WTC11 (cell line): ENCODE data around the gene PSMD8. TPM values are rescaled to one million over a fixed set of nuclear protein-coding genes. Genes with fewer than 3 reads are reported as not detected.

ENCODE experiments used
- ATAC-seq: fragments of 200-7000 bp; cut with Tn5 transposase; 2 replicates; pipeline ENCODE4 v1.10.0; 2021; ENCODE audit warnings: mild to moderate bottlenecking, moderate library complexity
- CTCF ChIA-PET: fragments of 300-600 bp; sonication (Branson Sonifier 250); formaldehyde crosslinking; loops from one replicate; lab custom pipeline; 2021; ENCODE audit warnings: antibody characterized with exemption; lab: Charles Lee
- POLR2A ChIA-PET: fragments of 350-600 bp; sonication (Branson Sonifier 250); formaldehyde crosslinking; loops from one replicate; lab custom pipeline; 2021; ENCODE audit warnings: antibody characterized with exemption; lab: Charles Lee
- DNase-seq: peaks from one replicate; pipeline ENCODE4 v3.0.0; 2021; ENCODE audit warnings: low spot score
- H3K27ac Mint-ChIP-seq: 2 replicates; pipeline ENCODE4 v1.8.0; 2021; ENCODE audit warnings: mixed read lengths
- H3K27me3 Mint-ChIP-seq: 2 replicates; pipeline ENCODE4 v1.8.0; 2021; ENCODE audit warnings: low read depth, mild to moderate bottlenecking, moderate library complexity, mixed read lengths
- H3K36me3 Mint-ChIP-seq: 2 replicates; pipeline ENCODE4 v1.8.0; 2021; ENCODE audit warnings: mixed read lengths
- H3K4me1 Mint-ChIP-seq: 2 replicates; pipeline ENCODE4 v1.8.0; 2022; ENCODE audit warnings: mixed read lengths
- H3K4me3 Mint-ChIP-seq: 2 replicates; pipeline ENCODE4 v1.8.0; 2021; ENCODE audit warnings: mild to moderate bottlenecking, moderate library complexity, mixed read lengths
- H3K9me3 Mint-ChIP-seq: 2 replicates; pipeline ENCODE4 v1.8.0; 2021; ENCODE audit warnings: mixed read lengths
- ATF1 ChIP-seq: sonication (generic); formaldehyde crosslinking; IDR thresholded peaks from 2 replicates; pipeline ENCODE4 v1.8.1; 2023; ENCODE audit warnings: mild to moderate bottlenecking, moderate library complexity, missing genetic modification reagents
- CBFB ChIP-seq: sonication (generic); formaldehyde crosslinking; IDR thresholded peaks from 2 replicates; pipeline ENCODE4 v1.8.1; 2022; ENCODE audit warnings: mild to moderate bottlenecking, low read depth, missing genetic modification reagents
- ELF4 ChIP-seq: sonication (generic); formaldehyde crosslinking; IDR thresholded peaks from 2 replicates; pipeline ENCODE4 v1.8.1; 2022; ENCODE audit warnings: low read depth, mild to moderate bottlenecking, moderate library complexity, missing genetic modification reagents
- ESRRA ChIP-seq: sonication (generic); formaldehyde crosslinking; IDR thresholded peaks from 2 replicates; pipeline ENCODE4 v1.8.1; 2022; ENCODE audit warnings: mild to moderate bottlenecking, missing genetic modification reagents, borderline replicate concordance
- ETV6 ChIP-seq: sonication (generic); formaldehyde crosslinking; IDR thresholded peaks from 2 replicates; pipeline ENCODE4 v1.8.1; 2022; ENCODE audit warnings: mild to moderate bottlenecking, missing genetic modification reagents
- FOXK1 ChIP-seq: sonication (generic); formaldehyde crosslinking; IDR thresholded peaks from 2 replicates; pipeline ENCODE4 v1.8.0; 2022; ENCODE audit warnings: mild to moderate bottlenecking, moderate library complexity, missing genetic modification reagents
- GABPB1 ChIP-seq: sonication (generic); formaldehyde crosslinking; IDR thresholded peaks from 2 replicates; pipeline ENCODE4 v1.8.1; 2023; ENCODE audit warnings: mild to moderate bottlenecking, missing genetic modification reagents
- GTF2I ChIP-seq: fragments of 250-450 bp; sonication (Bioruptor Pico); conservative IDR thresholded peaks from 2 replicates; pipeline ENCODE4 v1.4.0; 2021; ENCODE audit warnings: mild to moderate bottlenecking
- HMGA2 ChIP-seq: fragments of 250-450 bp; sonication (Bioruptor Pico); IDR thresholded peaks from 2 replicates; pipeline ENCODE4 v1.4.0; 2021; ENCODE audit warnings: mild to moderate bottlenecking, moderate library complexity
- JUN ChIP-seq: sonication (generic); formaldehyde crosslinking; IDR thresholded peaks from 2 replicates; pipeline ENCODE4 v1.8.0; 2023; ENCODE audit warnings: mild to moderate bottlenecking, missing genetic modification reagents
- MXD4 ChIP-seq: fragments of 250-450 bp; sonication (Bioruptor Pico); IDR thresholded peaks from 2 replicates; pipeline ENCODE4 v1.8.0; 2021; ENCODE audit warnings: mild to moderate bottlenecking, moderate library complexity, borderline replicate concordance
- NFATC4 ChIP-seq: fragments of 250-450 bp; sonication (Bioruptor Pico); IDR thresholded peaks from 2 replicates; pipeline ENCODE4 v1.9.0; 2021; ENCODE audit warnings: mild to moderate bottlenecking
- NR3C1 ChIP-seq: sonication (generic); formaldehyde crosslinking; conservative IDR thresholded peaks from 2 replicates; pipeline ENCODE4 v1.8.1; 2023; ENCODE audit warnings: low read depth, mild to moderate bottlenecking, missing genetic modification reagents
- ZNF121 ChIP-seq: sonication (generic); formaldehyde crosslinking; IDR thresholded peaks from 2 replicates; pipeline ENCODE4 v1.8.0; 2023; ENCODE audit warnings: missing genetic modification reagents
- total RNA-seq: library from RNA; stranded (reverse); gene quantifications from 3 replicates; pipeline ENCODE4 v1.2.3, GENCODE V29; 2021
- TF ChIP-seq, protein P1 (sequence below): sonication (generic); formaldehyde crosslinking; IDR thresholded peaks from 2 replicates; pipeline ENCODE4 v1.8.0; 2022; ENCODE audit warnings: mild to moderate bottlenecking, missing genetic modification reagents
- TF ChIP-seq, protein P2 (sequence below): sonication (generic); formaldehyde crosslinking; IDR thresholded peaks from 2 replicates; pipeline ENCODE4 v1.8.1; 2022; ENCODE audit warnings: mild to moderate bottlenecking, moderate library complexity, missing genetic modification reagents
- TF ChIP-seq, protein P3 (sequence below): sonication (generic); formaldehyde crosslinking; IDR thresholded peaks from 2 replicates; pipeline ENCODE4 v1.8.1; 2022; ENCODE audit warnings: missing genetic modification reagents, borderline replicate concordance
- TF ChIP-seq, protein P4 (sequence below): sonication (generic); formaldehyde crosslinking; IDR thresholded peaks from 2 replicates; pipeline ENCODE4 v1.8.1; 2023; ENCODE audit warnings: mild to moderate bottlenecking, moderate library complexity, missing genetic modification reagents
- TF ChIP-seq, protein P5 (sequence below): sonication (generic); formaldehyde crosslinking; IDR thresholded peaks from 2 replicates; pipeline ENCODE4 v1.8.1; 2023; ENCODE audit warnings: mild to moderate bottlenecking, missing genetic modification reagents, borderline replicate concordance
- TF ChIP-seq, protein P6 (sequence below): sonication (generic); formaldehyde crosslinking; IDR thresholded peaks from 2 replicates; pipeline ENCODE4 v1.8.0; 2023; ENCODE audit warnings: missing genetic modification reagents

The PSMD8 gene
- total RNA-seq, 1 experiment from 2014 or later = 167 TPM

DNA sequence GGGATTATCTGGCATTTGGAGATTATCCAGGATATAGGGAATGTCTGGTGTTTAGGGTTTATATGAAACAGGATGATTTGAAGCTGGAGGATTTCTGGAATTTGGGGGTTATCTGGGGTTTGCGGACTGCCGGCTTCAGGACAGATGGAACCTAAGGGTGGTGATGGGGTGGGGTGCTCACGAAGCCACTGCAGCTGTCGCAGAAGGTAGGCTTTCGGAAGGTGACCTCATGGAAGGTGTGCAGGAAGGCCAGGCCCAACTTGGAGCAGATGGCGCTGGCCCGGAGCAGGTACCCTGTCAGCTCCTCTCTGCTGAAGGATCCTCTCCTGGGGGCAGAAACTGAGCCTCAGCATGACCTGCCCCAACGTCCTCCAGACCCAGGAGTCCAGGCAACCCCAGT lies 38.1 kb downstream of the PSMD8 start:
- no peaks in the 10 kb centered on the region for H3K36me3 Mint-ChIP-seq
- no peak for DNase-seq
- no peaks in the 10 kb centered on the region; the same call in 1 of the 2 replicates for H3K27me3 Mint-ChIP-seq
- TF ChIP-seq, protein P1, sequence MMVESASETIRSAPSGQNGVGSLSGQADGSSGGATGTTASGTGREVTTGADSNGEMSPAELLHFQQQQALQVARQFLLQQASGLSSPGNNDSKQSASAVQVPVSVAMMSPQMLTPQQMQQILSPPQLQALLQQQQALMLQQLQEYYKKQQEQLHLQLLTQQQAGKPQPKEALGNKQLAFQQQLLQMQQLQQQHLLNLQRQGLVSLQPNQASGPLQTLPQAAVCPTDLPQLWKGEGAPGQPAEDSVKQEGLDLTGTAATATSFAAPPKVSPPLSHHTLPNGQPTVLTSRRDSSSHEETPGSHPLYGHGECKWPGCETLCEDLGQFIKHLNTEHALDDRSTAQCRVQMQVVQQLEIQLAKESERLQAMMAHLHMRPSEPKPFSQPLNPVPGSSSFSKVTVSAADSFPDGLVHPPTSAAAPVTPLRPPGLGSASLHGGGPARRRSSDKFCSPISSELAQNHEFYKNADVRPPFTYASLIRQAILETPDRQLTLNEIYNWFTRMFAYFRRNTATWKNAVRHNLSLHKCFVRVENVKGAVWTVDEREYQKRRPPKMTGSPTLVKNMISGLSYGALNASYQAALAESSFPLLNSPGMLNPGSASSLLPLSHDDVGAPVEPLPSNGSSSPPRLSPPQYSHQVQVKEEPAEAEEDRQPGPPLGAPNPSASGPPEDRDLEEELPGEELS = no peak
- no peak for TF ChIP-seq ELF4 (CRISPR knock-in tag)
- TF ChIP-seq, protein P2, sequence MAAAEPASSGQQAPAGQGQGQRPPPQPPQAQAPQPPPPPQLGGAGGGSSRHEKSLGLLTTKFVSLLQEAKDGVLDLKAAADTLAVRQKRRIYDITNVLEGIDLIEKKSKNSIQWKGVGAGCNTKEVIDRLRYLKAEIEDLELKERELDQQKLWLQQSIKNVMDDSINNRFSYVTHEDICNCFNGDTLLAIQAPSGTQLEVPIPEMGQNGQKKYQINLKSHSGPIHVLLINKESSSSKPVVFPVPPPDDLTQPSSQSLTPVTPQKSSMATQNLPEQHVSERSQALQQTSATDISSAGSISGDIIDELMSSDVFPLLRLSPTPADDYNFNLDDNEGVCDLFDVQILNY (CRISPR knock-in tag) = no peak
- no peak for ATAC-seq
- H3K4me1 Mint-ChIP-seq = peaks cover 6% of the 10 kb centered on the region
- no peak overlapping the region for H3K4me3 Mint-ChIP-seq
- ChIA-PET POLR2A (no interaction called here), CTCF (interaction anchor here (4.9 kb wide), 1 partner anchor 10 kb away, joined by 50 read pairs; the partner anchor contains the start of gene FAM98C)
- H3K9me3 Mint-ChIP-seq = no peaks in the 10 kb centered on the region
- H3K27ac Mint-ChIP-seq = no peak overlapping the region

DNA sequence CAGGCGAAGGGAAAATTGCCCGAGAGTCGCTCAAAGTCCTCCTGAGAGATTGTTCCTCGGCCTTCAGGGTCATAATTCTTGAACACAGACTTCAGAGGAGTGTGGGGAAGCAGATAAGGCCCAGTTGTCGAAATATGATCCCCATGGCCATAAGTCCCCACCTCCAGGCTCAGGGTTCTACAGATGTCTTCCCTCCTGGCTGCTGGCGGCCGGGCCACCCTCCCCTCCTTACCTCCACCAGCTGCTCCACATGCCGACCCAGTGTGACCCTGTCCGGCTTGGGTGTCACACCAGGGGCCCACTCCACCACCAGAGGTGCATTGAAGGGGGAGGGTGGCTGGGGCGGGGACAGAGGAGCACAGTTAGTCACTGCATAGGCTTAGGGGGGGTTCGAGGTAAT lies 38.6 kb downstream of the PSMD8 start:
- POLR2A ChIA-PET = interaction anchor here (0.5 kb wide), 1 partner anchor 100 kb away, joined by 3 read pairs; no protein-coding TSS in a partner anchor
- Mint-ChIP-seq H3K9me3 (no peaks in the 10 kb centered on the region), H3K36me3 (no peaks in the 10 kb centered on the region), H3K4me1 (peaks cover 8% of the 10 kb centered on the region), H3K27ac (no peak overlapping the region), H3K4me3 (no peak overlapping the region), H3K27me3 (peaks cover under 1% of the 10 kb centered on the region)
- DNase-seq (no peak), ATAC-seq (no peak)
- no peak for TF ChIP-seq GTF2I (CRISPR knock-in tag)
- TF ChIP-seq JUN (CRISPR knock-in tag) = no peak
- no peak for TF ChIP-seq HMGA2 (CRISPR knock-in tag)
- TF ChIP-seq ZNF121 (CRISPR knock-in tag) = no peak
- TF ChIP-seq, protein P3, sequence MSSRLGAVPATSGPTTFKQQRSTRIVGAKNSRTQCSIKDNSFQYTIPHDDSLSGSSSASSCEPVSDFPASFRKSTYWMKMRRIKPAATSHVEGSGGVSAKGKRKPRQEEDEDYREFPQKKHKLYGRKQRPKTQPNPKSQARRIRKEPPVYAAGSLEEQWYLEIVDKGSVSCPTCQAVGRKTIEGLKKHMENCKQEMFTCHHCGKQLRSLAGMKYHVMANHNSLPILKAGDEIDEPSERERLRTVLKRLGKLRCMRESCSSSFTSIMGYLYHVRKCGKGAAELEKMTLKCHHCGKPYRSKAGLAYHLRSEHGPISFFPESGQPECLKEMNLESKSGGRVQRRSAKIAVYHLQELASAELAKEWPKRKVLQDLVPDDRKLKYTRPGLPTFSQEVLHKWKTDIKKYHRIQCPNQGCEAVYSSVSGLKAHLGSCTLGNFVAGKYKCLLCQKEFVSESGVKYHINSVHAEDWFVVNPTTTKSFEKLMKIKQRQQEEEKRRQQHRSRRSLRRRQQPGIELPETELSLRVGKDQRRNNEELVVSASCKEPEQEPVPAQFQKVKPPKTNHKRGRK (CRISPR knock-in tag) = no peak
- no peak for TF ChIP-seq ATF1 (CRISPR knock-in tag)
- TF ChIP-seq ESRRA = no peak
- TF ChIP-seq, protein P4, sequence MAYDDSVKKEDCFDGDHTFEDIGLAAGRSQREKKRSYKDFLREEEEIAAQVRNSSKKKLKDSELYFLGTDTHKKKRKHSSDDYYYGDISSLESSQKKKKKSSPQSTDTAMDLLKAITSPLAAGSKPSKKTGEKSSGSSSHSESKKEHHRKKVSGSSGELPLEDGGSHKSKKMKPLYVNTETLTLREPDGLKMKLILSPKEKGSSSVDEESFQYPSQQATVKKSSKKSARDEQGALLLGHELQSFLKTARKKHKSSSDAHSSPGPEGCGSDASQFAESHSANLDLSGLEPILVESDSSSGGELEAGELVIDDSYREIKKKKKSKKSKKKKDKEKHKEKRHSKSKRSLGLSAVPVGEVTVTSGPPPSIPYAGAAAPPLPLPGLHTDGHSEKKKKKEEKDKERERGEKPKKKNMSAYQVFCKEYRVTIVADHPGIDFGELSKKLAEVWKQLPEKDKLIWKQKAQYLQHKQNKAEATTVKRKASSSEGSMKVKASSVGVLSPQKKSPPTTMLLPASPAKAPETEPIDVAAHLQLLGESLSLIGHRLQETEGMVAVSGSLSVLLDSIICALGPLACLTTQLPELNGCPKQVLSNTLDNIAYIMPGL = no peak
- TF ChIP-seq FOXK1 = no peak
- TF ChIP-seq, protein P5, sequence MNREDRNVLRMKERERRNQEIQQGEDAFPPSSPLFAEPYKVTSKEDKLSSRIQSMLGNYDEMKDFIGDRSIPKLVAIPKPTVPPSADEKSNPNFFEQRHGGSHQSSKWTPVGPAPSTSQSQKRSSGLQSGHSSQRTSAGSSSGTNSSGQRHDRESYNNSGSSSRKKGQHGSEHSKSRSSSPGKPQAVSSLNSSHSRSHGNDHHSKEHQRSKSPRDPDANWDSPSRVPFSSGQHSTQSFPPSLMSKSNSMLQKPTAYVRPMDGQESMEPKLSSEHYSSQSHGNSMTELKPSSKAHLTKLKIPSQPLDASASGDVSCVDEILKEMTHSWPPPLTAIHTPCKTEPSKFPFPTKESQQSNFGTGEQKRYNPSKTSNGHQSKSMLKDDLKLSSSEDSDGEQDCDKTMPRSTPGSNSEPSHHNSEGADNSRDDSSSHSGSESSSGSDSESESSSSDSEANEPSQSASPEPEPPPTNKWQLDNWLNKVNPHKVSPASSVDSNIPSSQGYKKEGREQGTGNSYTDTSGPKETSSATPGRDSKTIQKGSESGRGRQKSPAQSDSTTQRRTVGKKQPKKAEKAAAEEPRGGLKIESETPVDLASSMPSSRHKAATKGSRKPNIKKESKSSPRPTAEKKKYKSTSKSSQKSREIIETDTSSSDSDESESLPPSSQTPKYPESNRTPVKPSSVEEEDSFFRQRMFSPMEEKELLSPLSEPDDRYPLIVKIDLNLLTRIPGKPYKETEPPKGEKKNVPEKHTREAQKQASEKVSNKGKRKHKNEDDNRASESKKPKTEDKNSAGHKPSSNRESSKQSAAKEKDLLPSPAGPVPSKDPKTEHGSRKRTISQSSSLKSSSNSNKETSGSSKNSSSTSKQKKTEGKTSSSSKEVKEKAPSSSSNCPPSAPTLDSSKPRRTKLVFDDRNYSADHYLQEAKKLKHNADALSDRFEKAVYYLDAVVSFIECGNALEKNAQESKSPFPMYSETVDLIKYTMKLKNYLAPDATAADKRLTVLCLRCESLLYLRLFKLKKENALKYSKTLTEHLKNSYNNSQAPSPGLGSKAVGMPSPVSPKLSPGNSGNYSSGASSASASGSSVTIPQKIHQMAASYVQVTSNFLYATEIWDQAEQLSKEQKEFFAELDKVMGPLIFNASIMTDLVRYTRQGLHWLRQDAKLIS (CRISPR knock-in tag) = no peak
- no peak for TF ChIP-seq MXD4 (CRISPR knock-in tag)
- no peak for TF ChIP-seq NFATC4 (CRISPR knock-in tag)
- no peak for TF ChIP-seq GABPB1
- TF ChIP-seq ETV6 = no peak
- TF ChIP-seq, protein P6, sequence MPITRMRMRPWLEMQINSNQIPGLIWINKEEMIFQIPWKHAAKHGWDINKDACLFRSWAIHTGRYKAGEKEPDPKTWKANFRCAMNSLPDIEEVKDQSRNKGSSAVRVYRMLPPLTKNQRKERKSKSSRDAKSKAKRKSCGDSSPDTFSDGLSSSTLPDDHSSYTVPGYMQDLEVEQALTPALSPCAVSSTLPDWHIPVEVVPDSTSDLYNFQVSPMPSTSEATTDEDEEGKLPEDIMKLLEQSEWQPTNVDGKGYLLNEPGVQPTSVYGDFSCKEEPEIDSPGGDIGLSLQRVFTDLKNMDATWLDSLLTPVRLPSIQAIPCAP (CRISPR knock-in tag) = no peak
- no peak for TF ChIP-seq CBFB (CRISPR knock-in tag)
- no peak for TF ChIP-seq NR3C1 (CRISPR knock-in tag)
- CTCF ChIA-PET = interaction anchor here (4.9 kb wide), 1 partner anchor 10 kb away, joined by 50 read pairs; the partner anchor contains the start of gene FAM98C
